ENCODE results near the gene SLU7.
A peak's percentile ranks its signal among the peaks of the same experiment; 100 is the strongest.

The SLU7 gene

DNA sequence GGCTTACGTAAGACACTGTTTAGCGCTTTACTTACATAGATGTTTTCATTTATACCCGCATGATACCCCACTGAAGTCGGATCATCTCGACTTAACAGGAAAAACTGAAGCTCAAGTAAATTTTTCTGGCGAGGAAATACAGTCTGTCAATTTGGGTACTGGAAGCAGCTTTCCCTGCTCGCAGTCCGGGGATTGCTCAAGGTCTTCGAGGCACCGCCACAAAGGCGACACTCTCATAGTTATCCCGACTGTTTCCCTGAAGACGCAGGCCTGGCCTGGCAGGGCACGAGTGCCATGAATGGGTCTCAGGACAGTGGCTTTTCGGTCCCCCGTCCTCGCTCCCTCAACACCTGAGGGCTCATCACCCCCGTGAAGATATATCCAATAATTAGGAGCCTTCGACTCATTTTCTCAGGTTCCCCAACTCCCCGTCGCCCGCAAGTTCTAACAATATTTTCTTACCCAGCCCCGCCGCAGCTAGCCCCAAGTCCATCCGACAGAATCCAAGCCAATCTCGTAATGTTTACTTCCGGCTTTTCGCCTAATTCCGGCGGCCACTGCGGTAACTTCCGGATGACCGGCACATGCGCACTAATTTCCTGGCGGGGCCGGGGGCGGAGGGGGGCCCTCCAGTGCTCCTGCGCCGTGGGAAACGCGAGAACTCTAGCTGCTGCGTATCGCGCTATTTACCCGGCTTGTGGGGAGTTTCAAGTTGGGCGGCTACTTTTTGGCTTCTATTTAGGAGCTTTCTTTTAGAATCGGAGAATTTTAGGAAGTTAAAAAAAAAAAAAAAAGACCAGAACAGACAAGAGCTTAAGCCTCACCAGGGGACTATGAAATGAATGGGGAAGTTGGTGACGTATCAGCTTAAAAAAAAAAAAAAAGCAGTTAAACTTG is at the start of gene SLU7:
Gene SLU7 (minus strand): TSS at position 521 of the 897 bp plus-strand sequence. CDS start 3,787 bp downstream, outside the sequence.
- peak; percentile 95 for DNase-seq

DNA sequence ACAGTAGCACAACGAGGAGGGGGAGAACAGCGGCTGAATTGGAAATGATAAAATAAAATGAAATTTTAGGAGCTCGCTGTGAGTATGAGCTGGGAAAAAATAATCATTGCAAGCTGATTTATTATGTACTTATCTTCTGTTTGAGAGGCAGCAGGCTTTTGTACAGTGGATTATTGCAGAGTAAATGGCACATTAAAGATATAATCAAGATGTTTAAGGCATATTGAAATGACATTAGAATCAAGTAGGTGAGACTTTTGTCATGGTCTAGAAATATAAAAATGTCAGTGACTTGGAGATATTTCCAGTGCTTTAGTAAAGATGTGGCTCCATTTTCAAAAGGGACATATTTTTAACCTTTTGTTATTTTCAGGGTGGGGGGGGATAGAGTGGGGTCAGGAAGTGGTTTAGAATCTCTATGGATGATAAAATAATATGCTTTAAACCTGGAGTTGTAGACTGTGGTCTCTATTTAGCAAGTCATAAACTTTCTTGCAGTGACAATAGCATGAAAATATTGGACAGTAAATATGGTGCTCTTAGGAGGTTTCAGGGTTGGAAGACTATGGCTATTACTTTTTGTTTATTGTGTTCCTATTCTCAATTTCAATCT is 49.6 kb upstream of the SLU7 start:
- DNase-seq: no peak

DNA sequence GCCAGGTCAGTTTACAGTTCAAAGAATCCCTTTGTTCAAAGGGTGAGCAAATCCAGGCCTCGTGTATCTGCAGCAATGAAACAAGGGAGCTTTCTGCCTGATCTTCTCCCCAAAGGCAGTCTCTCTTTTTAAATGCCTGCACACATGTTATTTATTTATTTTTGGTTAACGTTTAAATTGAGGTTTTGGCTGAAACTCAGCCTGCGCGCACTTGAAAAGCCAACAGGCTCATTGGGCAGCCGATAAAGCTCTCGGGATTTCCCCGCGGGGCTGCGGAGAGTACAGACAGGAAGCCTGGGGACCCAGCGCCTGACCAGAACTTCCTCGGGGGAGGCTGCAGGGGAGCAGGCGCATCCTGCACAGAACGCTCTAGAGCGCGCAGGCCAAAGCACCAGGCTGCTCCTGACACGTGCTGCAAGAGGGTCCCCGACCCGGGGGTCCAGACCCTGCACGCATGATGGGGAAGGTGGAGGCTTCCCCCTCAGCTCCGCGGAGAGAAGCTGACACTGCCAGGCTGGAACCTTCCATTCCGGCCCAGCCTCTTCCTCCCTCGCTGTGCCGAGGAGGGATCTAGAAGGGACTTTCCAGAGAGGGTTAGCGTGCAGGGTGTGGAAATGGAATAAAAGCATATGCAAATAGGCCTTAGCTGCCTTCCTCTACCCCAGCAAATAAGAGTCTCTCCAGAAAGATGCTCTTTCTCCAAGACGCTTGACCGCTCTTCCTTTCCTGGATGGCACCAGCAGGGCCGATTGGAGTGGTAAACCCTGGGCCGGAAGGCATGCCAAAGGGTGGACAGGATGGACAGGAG is 48.9 kb upstream of the SLU7 start:
- DNase-seq: peak; percentile 89

- no peak for DNase-seq
These were observed 48.1 kb upstream of the SLU7 start for GRCh38 chr5:160466889-160467554.

DNA sequence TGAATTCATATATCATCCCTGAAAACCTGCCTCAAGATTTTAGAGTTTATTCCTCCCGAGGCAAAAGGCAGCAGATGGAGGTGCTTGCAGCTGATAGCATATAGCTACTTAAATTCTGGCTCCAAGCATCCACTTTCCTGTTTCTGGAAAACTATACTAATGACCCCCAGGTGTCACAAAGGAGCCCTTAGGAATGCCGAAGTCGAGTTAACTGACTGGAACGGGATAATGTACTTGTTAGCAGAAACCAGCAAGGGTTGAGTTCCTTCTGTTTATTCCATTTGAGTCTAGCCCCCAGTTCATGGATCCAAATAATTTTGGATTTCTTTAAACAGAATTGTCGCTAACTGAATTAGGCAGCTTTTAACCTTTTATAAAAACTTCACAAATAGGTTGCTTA is 47.2 kb upstream of the SLU7 start:
- no peak for DNase-seq

- no peak for DNase-seq
These were observed 45.6 kb upstream of the SLU7 start for GRCh38 chr5:160464466-160464797.

- no peak for DNase-seq
These were observed 45.0 kb upstream of the SLU7 start for GRCh38 chr5:160463740-160464465.

DNA sequence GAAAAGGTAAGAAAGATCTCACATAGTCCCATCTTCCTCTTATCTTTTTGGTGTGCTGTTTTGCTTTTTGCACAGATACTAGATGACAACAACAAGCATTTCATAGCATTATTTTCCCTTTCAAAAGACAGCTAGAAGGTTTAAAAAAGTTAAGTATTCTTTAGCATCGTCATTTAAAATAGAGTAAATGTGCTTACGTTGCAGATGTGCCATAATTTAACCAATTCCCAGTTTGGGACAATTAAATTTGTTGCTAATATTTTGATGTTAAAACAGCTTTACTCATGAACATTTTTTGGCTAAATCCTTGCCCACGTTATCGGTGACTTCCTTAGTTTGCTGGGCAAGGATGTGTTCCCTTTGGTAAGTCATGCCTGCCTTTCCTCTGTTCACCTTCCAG is 44.3 kb upstream of the SLU7 start:
- DNase-seq: no peak

DNA sequence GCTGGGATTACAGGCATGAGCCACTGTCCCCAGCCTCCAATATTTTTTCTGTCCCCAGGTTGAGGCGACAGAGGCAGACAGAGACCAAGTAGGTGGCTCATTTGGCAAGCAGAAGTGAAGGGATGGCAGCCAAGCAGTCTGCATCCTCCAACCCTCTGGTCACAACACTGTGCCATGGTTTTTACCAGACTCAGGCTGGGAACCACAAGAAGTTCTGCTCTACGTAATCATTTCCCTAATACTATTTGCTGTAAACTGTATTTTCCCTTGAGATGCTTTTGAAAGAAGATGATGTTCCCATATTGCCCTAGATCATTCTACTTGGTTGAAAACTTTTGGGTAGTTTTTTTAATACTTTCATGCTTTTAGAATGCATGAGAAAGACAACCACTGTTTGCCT is 43.3 kb upstream of the SLU7 start:
- no peak for DNase-seq

- DNase-seq: no peak
These were observed 42.5 kb upstream of the SLU7 start for GRCh38 chr5:160461378-160461777.

DNA sequence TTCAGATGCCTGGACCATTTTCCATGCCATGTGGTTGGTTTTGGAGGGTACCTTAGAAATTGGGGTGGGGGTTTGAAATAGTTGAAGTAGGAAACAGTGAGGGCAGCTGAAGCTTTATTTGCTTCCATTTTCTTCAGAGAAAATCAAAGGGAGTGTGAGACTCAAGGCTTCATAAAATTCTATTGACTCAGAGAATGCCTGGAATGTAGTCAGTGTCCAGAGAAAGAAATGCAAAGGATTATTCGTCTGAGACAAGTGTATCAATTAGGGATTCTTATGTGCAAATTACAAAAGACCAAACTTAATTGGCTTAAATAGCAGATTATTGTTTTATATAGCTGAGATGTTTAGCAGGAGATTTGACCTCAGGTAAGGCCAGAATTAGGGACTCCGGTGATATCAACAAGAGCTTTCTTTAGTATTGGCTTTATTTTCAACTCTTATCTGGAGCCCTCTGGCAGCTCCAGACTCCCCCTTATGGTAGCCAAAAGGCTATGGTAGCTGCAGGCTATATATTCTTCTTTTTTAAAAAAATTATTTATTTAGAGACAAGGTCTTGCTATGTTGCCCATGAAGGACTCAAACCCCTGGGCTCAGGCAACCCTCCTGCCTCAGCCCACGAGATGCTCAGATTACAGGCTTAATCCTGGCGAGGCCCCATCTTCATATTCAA is 41.6 kb upstream of the SLU7 start:
- DNase-seq: no peak

DNA sequence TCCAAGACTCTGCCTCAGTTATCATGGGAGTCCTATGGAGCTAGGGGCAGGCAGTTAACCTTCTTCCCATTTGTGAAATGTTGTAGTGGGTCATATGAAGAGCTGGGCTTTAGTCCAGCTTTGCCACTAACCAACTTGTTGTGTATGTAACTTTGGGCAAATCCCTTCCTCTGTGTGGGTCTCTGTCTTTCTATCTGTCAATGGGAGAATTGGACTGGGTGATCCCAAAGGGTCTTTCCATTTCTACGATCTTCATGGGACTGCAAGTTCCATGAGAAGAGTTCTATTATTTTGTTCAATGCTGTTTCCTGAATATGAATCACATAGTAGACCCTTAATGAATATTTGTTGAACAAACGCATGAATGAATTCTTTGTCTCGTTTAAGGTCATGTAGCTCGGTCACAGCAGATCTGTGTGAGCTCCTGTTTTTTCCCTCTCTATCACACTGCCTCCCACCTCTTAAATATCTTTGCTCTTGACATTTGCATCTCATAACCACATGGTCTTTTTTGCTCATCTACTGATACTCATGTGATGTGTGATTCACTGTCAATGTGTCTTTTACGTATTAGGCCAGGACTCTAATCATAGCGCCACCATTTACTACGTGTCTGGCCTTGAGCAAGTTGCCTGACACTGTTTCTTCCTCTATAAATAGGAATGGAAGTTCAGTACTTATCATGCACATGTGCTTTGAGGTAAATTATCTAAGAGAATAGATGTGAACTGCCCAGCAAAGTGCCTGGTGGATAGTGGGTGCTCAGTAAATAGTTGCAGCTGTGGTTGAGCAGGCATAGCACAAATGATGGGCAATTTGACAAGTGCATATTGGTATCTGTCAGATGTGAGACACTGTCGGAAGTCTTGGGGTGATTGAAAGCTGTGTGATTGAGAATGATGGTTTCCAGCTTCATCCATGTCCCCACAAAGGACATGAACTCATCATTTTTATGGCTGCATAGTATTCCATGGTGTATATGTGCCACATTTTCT is 40.2 kb upstream of the SLU7 start:
- DNase-seq: no peak

- DNase-seq: no peak
These were observed 38.4 kb upstream of the SLU7 start for GRCh38 chr5:160457252-160457651.

GRCh38 chr5:160456480-160457177 is 37.7 kb upstream of the SLU7 start:
- DNase-seq: no peak

- no peak for DNase-seq
These were observed 36.7 kb upstream of the SLU7 start for GRCh38 chr5:160455600-160455999.

DNA sequence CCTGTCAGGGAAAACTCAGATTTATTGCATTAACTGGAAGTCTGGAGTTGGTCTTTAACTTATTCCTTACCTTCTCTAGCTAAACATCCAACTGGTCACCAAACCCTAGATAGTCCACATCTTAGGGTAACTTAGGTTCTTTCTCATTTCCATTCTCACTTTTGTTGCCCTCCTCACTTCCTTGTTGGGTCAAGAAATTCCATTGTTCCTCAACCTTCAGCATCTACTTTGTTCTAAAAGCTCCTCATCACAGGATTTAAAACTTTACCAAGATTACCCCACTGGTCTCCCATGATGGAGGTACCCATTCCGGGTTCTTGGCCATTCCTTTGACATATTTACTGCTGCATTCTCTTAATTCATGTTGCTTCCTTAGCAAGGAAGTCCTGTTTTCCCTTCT is 34.9 kb upstream of the SLU7 start:
- no peak for DNase-seq

GRCh38 chr5:160452795-160453194 is 33.9 kb upstream of the SLU7 start:
- DNase-seq: no peak

DNA sequence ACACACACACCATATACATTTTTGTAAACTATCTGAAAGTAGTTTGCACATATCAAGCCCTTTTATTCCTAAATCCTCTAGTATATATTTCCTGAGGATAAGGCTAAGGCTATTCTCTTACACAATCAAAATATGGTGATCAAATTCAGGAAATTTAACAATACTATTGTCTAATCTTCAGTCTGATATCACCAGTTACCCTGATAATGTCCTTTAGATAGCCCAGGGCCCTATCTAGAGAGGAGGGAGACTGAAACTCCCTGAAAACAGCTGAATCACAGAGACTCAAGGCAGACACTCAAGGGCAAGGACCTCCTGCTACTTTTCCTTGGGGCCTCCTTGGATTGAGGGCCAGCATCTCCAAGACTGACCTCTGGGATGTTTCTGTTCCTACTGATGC is 33.2 kb upstream of the SLU7 start:
- DNase-seq: no peak

GRCh38 chr5:160451281-160451680 is 32.4 kb upstream of the SLU7 start:
- no peak for DNase-seq
